Stomach (tissue), 9 donors: ENCODE measurements around the gene SNRK. TPM values are rescaled to one million over a fixed set of nuclear protein-coding genes. Genes with fewer than 3 reads are reported as not detected.

ENCODE experiments used
- DNase-seq, 2 donors: peaks; one replicate each; pipeline versions ENCODE4 v3.0.0 to v3.0.0-alpha.2; 2013 to 2019
- H3K27ac ChIP-seq, 5 donors: fragments of 200-600 bp in 4 of 5; sonication (generic) in 4 of 5; one replicate each; pipeline ENCODE4 v1.5.1; 2013 to 2019; ENCODE audit warnings: mild to moderate bottlenecking in 1 of 5, moderate library complexity in 1 of 5
- H3K27me3 ChIP-seq, 3 donors: fragments of 200-600 bp; sonication (generic); one replicate each; pipeline ENCODE4 v1.5.1; 2017 to 2019; ENCODE audit warnings: mixed run types in 1 of 3
- H3K36me3 ChIP-seq, 4 donors: fragments of 200-600 bp; sonication (generic); 1 replicate in 3 of 4; 2 replicates in 1 of 4; pipeline ENCODE4 v1.5.1; 2016 to 2019
- H3K4me1 ChIP-seq, 4 donors: fragments of 200-600 bp; sonication (generic); one replicate each; pipeline ENCODE4 v1.5.1; 2016 to 2019
- H3K4me3 ChIP-seq, 4 donors: fragments of 200-600 bp; sonication (generic) in 3 of 4; one replicate each; pipeline ENCODE4 v1.5.1; 2016 to 2019; ENCODE audit warnings: mild to moderate bottlenecking in 1 of 4
- H3K9me3 ChIP-seq, 4 donors: fragments of 200-600 bp; sonication (generic); one replicate each; pipeline ENCODE4 v1.5.1; 2016 to 2019
- EP300 ChIP-seq: sonication (generic); formaldehyde crosslinking; IDR thresholded peaks from one replicate; pipeline ENCODE4 v1.6.1; 2017; ENCODE audit warnings: antibody characterized with exemption
- POLR2A ChIP-seq, 4 donors: fragments of 450-650 bp; IDR thresholded peaks; one replicate each; pipeline ENCODE4 v1.6.1; 2016; ENCODE audit warnings: antibody characterized with exemption in 4 of 4, control low read depth in 2 of 4, mild to moderate bottlenecking in 1 of 4, moderate library complexity in 1 of 4
- POLR2AphosphoS5 ChIP-seq, 3 donors: sonication (generic); formaldehyde crosslinking; IDR thresholded peaks; one replicate each; pipeline ENCODE4 v1.6.1; 2016; ENCODE audit warnings: antibody characterized with exemption in 3 of 3
- WGBS, 5 donors: extraction: QIAGEN DNeasy Blood & Tissue Kit in 3 of 5; methylation state at CpG; one replicate each; pipeline versions ENCODE4 v1.1.5 to v1.1.7; 2013 to 2018; 5-methylcytosine and 5-hydroxymethylcytosine counted together
- intact Hi-C: fragments of 100-400 bp; cut with DNase I; formaldehyde crosslinking; loops from one replicate; pipeline ENCODE4 v1.15.1; 2023; ENCODE audit warnings: low total_unique reads
- polyA plus RNA-seq, 3 donors: library from polyadenylated mRNA; stranded (reverse); fragments of 200-250 nt; gene quantifications; one replicate each; pipeline ENCODE4 v1.2.3, GENCODE V29; 2013
- total RNA-seq, 5 donors: library from RNA; depleted of rRNA; stranded (reverse); fragments of >200 nt; gene quantifications; one replicate each; pipeline versions ENCODE4 v1.1.0 to v1.2.3, GENCODE V29; 2014 to 2016
- TF ChIP-seq, protein P1 (sequence below), 7 experiments: fragments of 450-650 bp in 4 of 7; fragments of 200-600 bp in 3 of 7; sonication (generic) in 3 of 7; IDR thresholded peaks; one replicate each; pipeline ENCODE4 v1.5.1; 2016 to 2019; ENCODE audit warnings: antibody characterized with exemption in 7 of 7, control low read depth in 2 of 7, mild to moderate bottlenecking in 1 of 7
- donor health status: healthy with polysubstance abuse.
- donor health status: Bipolar disorder and iron deficiency.
- donor health status: healthy.

Gene SNRK
- total and polyA plus RNA-seq, 8 donors: 8.2 to 183 (median 36.0) TPM

DNA sequence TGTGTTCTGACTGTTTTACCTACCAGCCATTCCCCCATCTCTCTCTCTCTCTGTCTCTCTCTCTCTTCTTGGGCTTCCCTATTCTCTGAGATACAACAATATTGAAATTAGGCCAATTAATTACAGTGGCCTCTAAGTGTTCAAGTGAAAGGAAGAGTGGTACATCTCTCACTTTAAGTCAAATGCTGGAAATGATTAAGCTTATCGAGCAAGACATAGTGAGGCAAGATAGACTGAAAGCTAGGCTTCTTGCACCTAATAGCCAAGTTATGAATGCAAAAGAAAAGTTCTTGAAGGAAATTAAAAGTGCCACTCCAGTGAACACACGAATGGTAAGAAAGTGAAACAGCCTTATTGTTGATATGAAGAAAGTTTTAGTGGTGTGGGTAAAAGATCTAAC is 21.3 kb downstream of the SNRK start:
- no peaks in the 10 kb centered on the region for H3K9me3 ChIP-seq
- peaks cover 14 to 59% (median 32%) of the 10 kb centered on the region in 4 donors for H3K36me3 ChIP-seq
- intact Hi-C loops: no loop called here
- H3K27me3 ChIP-seq: no peaks in the 10 kb centered on the region
- H3K4me3 ChIP-seq: no peak overlapping the region
- TF ChIP-seq EP300 (no peak), POLR2AphosphoS5 (IDR thresholded peaks at IDR 0.05) (no peak), POLR2A (IDR thresholded peaks at IDR 0.05) (no peak)
- TF ChIP-seq, protein P1, sequence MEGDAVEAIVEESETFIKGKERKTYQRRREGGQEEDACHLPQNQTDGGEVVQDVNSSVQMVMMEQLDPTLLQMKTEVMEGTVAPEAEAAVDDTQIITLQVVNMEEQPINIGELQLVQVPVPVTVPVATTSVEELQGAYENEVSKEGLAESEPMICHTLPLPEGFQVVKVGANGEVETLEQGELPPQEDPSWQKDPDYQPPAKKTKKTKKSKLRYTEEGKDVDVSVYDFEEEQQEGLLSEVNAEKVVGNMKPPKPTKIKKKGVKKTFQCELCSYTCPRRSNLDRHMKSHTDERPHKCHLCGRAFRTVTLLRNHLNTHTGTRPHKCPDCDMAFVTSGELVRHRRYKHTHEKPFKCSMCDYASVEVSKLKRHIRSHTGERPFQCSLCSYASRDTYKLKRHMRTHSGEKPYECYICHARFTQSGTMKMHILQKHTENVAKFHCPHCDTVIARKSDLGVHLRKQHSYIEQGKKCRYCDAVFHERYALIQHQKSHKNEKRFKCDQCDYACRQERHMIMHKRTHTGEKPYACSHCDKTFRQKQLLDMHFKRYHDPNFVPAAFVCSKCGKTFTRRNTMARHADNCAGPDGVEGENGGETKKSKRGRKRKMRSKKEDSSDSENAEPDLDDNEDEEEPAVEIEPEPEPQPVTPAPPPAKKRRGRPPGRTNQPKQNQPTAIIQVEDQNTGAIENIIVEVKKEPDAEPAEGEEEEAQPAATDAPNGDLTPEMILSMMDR (IDR thresholded peaks at IDR 0.05): no peak
- 75 to 87% (median 83%) methylated on average over 2 of the region's 2 CpGs for WGBS, 5 donors
- DNase-seq: no peak
- peaks cover 4 to 33% (median 11%) of the 10 kb centered on the region in 4 donors for H3K4me1 ChIP-seq
- no peak overlapping the region for H3K27ac ChIP-seq

DNA sequence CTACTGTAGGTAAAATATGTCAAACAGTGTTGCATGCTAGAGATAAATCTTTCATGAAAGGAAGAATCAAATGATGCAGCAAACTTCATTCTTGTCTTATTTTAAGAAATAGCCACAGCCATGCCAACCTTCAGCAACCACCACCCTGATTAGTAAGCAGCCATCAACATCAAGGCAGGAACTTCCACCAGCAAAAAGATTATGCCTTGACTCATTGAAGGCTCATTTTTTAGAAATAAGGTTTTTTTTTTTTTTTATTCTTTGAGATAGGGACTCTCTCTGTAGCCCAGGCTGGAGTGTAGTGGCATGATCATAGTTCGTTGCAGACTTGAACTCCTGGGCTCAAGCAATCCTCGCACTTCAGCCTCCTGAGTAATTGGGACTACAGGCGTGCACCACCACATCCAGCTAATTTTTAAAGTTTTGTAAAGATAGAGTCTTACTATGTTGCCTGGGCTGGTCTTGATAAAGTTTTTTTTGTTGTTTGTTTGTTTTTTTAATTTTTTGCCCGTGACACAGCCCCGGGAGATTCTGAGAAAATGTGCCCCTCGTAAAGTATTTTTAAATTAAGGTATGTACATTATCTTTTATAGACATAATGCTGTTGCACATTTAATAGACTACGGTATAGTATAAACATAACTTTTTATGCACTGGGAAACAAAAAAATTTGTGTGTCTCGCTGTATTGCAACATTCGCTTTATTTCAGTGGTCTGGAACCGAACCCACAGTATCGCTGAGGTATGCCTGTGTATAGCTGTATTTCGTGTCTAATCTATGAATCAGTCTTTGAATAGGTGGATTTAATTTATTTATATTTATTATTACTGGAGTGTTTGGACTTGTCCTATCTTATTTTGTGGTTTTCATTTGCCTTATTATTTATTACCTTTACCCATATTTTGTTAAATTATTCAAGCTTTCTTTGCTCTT is 23.3 kb downstream of the SNRK start:
- intact Hi-C loops: no loop called here

DNA sequence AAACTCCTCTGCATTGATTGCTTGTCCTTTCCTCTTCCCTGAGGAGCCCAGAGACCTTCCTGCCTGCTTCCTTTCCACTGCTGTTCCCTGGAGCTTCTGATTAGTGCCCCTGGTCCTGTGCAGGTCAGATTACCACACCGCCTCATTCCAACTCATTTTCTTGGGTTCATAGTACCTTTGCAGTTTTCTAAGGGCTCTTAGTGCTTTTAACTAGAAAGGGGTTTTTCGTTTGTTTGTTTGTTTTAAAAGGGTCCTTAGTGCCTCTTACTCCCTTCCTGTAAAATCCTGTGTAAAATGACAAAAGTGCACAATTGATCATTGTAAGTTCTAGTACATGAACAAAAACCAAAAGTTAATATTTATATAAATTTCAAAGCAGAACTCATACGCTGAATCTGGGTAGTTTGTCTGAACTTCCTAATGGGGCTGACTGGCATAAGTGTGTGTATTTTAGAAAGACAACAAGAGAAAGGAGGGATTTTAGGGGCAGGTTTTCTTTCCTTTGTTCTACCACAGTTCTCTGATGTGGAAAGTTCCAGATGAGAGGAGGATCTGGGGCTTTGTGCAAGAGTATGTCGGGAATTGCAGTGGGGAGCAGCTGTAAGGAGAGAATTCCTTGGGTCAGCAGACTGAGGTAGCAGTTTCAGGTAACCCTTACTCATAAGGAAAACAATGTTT is 30.6 kb downstream of the SNRK start:
- H3K36me3 ChIP-seq: peaks cover 0 to 10% (median 2%) of the 10 kb centered on the region in 4 donors
- WGBS, 5 donors: 56 to 67% (median 66%) methylated on average over 4 of the region's 4 CpGs
- TF ChIP-seq POLR2AphosphoS5 (IDR thresholded peaks at IDR 0.05) (no peak), EP300 (no peak), POLR2A (IDR thresholded peaks at IDR 0.05) (no peak)
- TF ChIP-seq, protein P1 (IDR thresholded peaks at IDR 0.05): no peak
- intact Hi-C loops: no loop called here
- H3K4me3 ChIP-seq: no peak overlapping the region
- DNase-seq: peak in 1 of 2 donors; percentile 8
- H3K9me3 ChIP-seq: no peaks in the 10 kb centered on the region
- no peaks in the 10 kb centered on the region for H3K27me3 ChIP-seq
- H3K27ac ChIP-seq: peak overlapping the region in 4 of 5 donors; percentile 11 to 66 (median 56)
- peaks cover 5 to 72% (median 43%) of the 10 kb centered on the region in 4 donors for H3K4me1 ChIP-seq

More for the DNA sequence above, 23.3 kb downstream of the SNRK start:
- Histone ChIP-seq H3K27ac (no peak overlapping the region), H3K36me3 (peaks cover 5 to 41% (median 17%) of the 10 kb centered on the region in 4 donors), H3K4me1 (peaks cover 0 to 19% (median 5%) of the 10 kb centered on the region in 4 donors), H3K27me3 (no peaks in the 10 kb centered on the region), H3K9me3 (no peaks in the 10 kb centered on the region), H3K4me3 (no peak overlapping the region)
- 96 to 98% (median 97%) methylated on average over 12 of the region's 12 CpGs for WGBS, 5 donors
- DNase-seq: no peak
- TF ChIP-seq POLR2AphosphoS5 (IDR thresholded peaks at IDR 0.05): no peak
- TF ChIP-seq, protein P1 (IDR thresholded peaks at IDR 0.05): no peak
- no peak for TF ChIP-seq EP300
- no peak for TF ChIP-seq POLR2A (IDR thresholded peaks at IDR 0.05)
